Stimulated activated CD4-positive, alpha-beta T cell treated with anti-CD3 and anti-CD28 coated beads, Interleukin-4, amount 100 ng/mL, for 48 hours (primary cell): ENCODE measurements around the gene BHLHA9.
"Not testable (repeated sequence)": the region's sequence is repeated elsewhere in the genome, so short reads cannot be mapped to it uniquely, and the experiment has no call there.

Experiments
- DNase-seq, 2 donors: peaks; one replicate each; pipeline ENCODE4 v3.0.0-alpha.2; 2020; ENCODE audit warnings: low read depth in 2 of 2

BHLHA9 gene

DNA sequence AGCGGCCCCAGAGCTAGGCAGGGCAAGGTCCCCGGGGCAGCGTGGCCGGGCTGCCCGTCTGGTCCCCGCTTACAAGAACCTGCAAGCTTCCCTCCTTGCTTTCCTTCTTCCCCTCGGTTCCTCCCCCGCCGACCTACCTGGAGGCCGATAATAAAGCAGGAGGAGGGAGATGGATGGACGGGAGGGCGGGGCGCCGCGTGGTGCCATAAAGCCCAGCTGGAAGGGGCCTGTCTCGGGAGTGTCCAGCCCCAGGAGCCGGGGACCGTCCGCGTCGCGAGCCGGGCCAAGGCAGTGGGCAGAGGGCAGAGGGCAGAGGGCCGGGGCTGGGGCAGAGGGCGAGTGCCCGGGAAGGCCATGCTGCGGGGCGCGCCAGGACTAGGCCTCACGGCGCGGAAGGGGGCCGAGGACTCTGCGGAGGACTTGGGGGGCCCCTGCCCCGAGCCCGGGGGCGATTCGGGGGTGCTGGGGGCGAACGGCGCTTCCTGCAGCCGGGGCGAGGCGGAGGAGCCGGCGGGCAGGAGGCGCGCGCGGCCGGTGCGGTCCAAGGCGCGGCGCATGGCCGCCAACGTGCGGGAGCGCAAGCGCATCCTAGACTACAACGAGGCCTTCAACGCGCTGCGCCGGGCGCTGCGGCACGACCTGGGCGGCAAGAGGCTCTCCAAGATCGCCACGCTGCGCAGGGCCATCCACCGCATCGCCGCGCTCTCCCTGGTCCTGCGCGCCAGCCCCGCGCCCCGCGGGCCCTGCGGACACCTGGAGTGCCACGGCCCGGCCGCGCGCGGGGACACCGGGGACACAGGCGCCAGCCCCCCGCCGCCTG is at the start of gene BHLHA9:
Gene BHLHA9, plus strand, starts transcription at position 235 of the 820 bp plus-strand sequence. Its CDS starts 120 bp downstream, at position 355.
- DNase-seq = no peak

- no peak for DNase-seq
Measured at GRCh38 chr17:1221209-1221608, 49.0 kb upstream of the BHLHA9 start.

GRCh38 chr17:1222321-1222720 is 47.9 kb upstream of the BHLHA9 start:
- no peak for DNase-seq

DNA sequence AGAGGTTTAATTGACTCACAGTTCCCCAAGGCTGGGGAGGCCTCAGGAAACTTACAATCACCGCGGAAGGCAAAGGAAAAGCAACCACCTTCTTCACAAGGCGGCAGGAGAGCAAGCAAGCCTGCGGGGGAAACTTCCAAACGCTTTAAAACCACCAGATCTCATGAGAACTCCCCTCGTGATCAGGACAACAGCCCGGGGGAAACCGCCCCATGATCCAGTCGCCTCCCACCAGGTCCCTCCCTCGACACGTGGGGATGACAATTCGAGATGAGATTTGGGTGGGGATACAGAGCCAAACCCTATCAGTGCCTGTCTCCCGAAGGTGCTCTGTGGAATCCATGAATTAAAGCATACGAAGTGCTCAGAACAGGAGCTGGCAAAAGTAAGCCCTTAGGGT is 46.6 kb upstream of the BHLHA9 start:
- no peak for DNase-seq

GRCh38 chr17:1224330-1224729 is 45.9 kb upstream of the BHLHA9 start:
- DNase-seq = no peak

GRCh38 chr17:1226308-1226707 is 43.9 kb upstream of the BHLHA9 start:
- no peak for DNase-seq

- DNase-seq = no peak
Measured at GRCh38 chr17:1227365-1227764, 42.9 kb upstream of the BHLHA9 start.

GRCh38 chr17:1227917-1228780 is 42.1 kb upstream of the BHLHA9 start:
- DNase-seq = no peak

GRCh38 chr17:1228781-1229348 is 41.4 kb upstream of the BHLHA9 start:
- no peak for DNase-seq

- no peak for DNase-seq
Measured at GRCh38 chr17:1229349-1229899, 40.8 kb upstream of the BHLHA9 start.

DNA sequence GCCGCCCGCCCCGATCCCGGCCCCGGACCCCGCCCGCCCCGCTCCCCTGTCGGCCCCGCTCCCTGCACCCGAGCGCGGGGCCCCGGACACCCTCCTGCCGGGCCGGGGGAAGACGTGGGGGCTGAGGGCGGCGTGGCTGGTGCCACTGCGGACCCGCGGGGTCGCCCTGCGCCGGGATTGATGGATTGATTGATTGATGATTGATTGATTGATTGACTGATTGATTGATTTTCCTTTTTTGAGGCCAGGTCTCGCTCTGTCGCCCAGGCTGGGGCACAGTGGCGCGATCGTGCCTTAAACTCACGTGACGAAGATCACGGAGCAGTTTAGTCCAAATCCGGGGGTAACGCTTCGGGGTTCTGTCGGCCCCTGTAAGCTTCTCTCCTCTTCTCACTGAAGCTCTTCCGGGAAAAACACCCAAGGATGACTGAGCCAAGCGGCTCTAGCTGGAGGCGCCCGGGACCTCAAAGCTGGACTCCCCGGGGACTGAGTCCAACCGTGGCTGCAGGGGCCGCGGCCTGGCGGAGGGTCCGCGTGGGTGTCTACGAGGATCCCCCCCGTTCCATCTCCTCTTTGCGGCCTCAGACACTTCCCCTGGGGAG is 40.2 kb upstream of the BHLHA9 start:
- no peak for DNase-seq

DNA sequence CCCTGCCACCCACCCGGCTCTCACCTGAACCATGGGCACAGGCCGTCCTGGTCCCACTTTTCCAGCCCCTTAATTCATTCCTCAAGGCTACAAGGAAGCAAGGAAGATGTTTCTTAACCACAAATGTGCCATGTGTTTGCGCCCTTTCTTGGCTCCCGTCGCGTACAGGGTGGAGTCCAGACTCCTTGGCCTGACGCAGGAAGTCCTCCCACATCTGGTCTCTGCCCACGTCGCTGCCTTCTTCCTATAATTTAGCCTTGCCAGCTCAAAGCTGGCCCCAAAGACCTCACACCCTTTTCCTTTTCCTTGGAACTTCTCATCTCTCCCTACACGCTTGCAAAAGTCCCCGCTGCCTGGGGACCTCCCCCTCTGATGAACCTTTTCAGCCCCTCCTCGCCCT is 38.8 kb upstream of the BHLHA9 start:
- DNase-seq = no peak

GRCh38 chr17:1232331-1232730 is 37.9 kb upstream of the BHLHA9 start:
- no peak for DNase-seq

DNA sequence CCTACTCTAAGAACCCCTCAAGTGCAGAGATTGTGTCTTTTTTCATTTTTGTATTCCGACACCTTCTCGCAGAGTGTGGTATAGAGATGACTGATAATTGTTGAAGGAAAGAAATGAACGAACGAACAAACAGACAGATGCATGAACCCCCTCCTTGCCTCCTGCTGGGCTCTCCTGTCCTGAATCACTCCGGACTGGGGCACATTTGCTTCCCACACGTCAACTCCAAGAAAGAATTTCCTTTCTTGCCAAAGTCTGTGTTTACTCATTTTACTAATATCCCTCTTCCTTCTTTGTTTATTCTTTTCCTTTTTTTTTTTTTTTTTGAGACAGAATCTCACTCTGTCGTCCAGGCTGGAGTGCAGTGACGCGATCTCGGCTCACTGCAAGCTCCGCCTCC is 37.5 kb upstream of the BHLHA9 start:
- DNase-seq = no peak

GRCh38 chr17:1234455-1234854 is 35.8 kb upstream of the BHLHA9 start:
- no peak for DNase-seq

DNA sequence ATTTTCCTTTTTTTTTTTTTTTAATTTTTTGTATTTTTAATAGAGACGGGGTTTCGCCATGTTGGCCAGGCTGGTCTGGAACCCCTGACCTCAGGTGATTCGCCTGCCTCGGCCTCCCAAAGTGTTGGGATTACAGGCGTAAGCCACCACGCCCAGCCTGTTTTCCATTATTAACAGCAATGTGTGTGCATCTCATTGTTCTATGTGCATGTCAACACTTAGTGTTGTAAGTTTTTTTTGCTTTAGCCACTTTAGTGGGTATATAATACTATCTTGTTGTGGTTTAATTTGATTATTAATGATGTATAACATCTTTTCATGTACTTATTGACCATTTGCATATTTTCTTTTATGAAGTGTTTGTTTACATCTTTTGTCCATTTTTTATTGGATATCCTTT is 32.8 kb upstream of the BHLHA9 start:
- DNase-seq = no peak

DNA sequence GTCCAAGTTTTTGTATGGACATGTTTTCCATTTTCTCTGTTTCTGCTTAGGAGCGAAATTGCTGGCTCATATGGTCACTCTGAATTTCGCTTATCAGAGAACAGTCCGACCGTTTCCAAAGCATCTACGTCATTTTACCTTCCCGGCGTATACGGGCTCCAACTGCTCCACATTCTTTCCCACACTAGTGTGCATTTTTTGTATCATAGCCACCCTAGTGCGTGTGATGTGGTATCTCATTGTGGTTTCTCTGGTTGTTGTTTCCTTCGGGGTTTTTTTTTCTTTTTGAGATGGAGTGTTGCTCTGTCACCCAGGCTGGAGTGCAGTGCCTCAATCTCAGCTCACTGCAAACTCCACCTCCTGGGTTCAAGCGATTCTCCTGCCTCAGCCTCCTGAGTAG is 31.0 kb upstream of the BHLHA9 start:
- no peak for DNase-seq

GRCh38 chr17:1240426-1240825 is 29.8 kb upstream of the BHLHA9 start:
- not testable (repeated sequence) for DNase-seq

- no peak for DNase-seq
Measured at GRCh38 chr17:1241929-1242328, 28.3 kb upstream of the BHLHA9 start.

GRCh38 chr17:1244606-1245012 is 25.6 kb upstream of the BHLHA9 start:
- DNase-seq = no peak

DNA sequence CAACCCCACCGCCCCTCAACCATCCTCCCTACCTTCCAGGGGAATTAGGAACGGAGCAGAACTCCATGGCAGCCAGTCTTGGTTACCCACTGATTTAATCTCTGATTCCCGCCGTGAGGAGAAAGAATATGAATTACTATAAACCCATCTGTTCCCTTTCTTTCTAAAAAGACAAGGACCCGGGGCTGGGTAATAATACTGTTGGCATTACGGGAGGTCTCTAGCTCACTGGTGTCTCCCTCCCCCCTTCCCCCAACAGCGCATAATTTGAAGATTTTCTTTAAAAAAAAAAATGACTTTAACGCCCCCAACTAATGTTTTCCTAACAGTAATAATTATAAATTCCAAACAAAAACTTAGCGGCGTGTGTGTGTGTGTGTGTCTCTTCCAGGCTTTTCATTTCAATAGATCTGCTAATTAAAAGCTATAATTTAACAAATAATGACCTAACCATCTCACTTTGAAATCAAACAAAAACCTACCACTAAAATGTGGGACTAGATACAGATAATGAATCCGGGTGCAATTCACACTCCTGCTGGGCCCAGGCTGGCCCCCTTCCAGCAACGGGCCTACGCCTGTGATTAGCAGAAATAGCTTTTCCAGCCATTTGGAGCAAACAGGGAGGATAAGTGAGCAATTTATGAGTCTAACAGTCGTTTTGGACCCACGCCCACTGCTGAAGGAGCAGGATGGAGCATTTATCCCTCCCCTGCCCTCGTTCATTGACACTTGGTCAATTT is 18.2 kb upstream of the BHLHA9 start:
- DNase-seq = no peak
